Brain microvascular endothelial cell (primary cell): ENCODE measurements around the gene PAX2.

Source experiments
- DNase-seq: peaks from one replicate; pipeline ENCODE4 v3.0.0-alpha.2; 2020
- H3K27ac ChIP-seq: fragments of 250-450 bp; sonication (Bioruptor Pico); 2 replicates; pipeline ENCODE4 v1.5.1; 2020; ENCODE audit warnings: mild to moderate bottlenecking, moderate library complexity
- H3K27me3 ChIP-seq: fragments of 250-450 bp; sonication (Bioruptor Pico); replicated peaks from 2 replicates; pipeline ENCODE4 v1.5.1; 2020; ENCODE audit warnings: mild to moderate bottlenecking
- H3K36me3 ChIP-seq: fragments of 250-450 bp; sonication (Bioruptor Pico); replicated peaks from 2 replicates; pipeline ENCODE4 v1.5.1; 2020; ENCODE audit warnings: mild to moderate bottlenecking
- H3K4me3 ChIP-seq: 2 replicates; pipeline ENCODE4 v1.5.1; 2011; ENCODE audit warnings: low read depth, mild to moderate bottlenecking, control low read depth, low read length, moderate library complexity
- in situ Hi-C: cut with HindIII; loops from 2 replicates; pipeline ENCODE4 v1.10.0; 2017; ENCODE audit warnings: low sequenced_read_pairs, low pct_ligation_motif_present
- TF ChIP-seq, protein P1 (sequence below): IDR thresholded peaks from 2 replicates; pipeline ENCODE4 v1.5.1; 2011; ENCODE audit warnings: low read depth, mild to moderate bottlenecking, moderate library complexity, low read length, control low read depth, inconsistent platforms; ENCODE audit errors: missing control alignments

The PAX2 gene

GRCh38 chr10:100775871-100776270, 30.5 kb downstream of the PAX2 start:
- DNase-seq, result no peak
- H3K36me3 ChIP-seq, result no peaks in the 10 kb centered on the region
- H3K4me3 ChIP-seq, result no peak overlapping the region
- TF ChIP-seq, protein P1, sequence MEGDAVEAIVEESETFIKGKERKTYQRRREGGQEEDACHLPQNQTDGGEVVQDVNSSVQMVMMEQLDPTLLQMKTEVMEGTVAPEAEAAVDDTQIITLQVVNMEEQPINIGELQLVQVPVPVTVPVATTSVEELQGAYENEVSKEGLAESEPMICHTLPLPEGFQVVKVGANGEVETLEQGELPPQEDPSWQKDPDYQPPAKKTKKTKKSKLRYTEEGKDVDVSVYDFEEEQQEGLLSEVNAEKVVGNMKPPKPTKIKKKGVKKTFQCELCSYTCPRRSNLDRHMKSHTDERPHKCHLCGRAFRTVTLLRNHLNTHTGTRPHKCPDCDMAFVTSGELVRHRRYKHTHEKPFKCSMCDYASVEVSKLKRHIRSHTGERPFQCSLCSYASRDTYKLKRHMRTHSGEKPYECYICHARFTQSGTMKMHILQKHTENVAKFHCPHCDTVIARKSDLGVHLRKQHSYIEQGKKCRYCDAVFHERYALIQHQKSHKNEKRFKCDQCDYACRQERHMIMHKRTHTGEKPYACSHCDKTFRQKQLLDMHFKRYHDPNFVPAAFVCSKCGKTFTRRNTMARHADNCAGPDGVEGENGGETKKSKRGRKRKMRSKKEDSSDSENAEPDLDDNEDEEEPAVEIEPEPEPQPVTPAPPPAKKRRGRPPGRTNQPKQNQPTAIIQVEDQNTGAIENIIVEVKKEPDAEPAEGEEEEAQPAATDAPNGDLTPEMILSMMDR, result no peak
- in situ Hi-C loops, result no loop called here
- H3K27ac ChIP-seq, result no peak overlapping the region
- H3K27me3 ChIP-seq, result peaks cover 6% of the 10 kb centered on the region

DNA sequence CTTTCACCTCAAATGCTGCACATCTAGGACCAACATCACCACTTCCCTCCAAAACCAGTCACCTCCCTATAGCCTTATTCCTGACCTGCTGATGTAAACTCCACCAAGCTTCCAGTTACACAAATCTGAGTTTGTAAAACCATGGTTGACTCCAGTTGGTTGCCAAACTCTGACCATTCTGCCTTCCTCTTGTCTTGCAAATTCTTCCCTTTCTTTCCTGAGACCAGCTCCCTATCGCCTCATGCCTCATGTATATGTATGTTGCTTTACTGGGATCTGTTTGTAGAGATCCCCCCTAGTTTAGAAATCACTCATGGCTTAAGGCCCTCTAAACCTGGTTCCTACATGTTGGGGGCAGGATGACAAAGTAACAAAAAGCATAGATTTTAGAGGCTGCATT, 31.3 kb downstream of the PAX2 start:
- peaks cover 6% of the 10 kb centered on the region for H3K27me3 ChIP-seq
- H3K36me3 ChIP-seq, result no peaks in the 10 kb centered on the region
- in situ Hi-C loops, result no loop called here
- DNase-seq, result no peak
- no peak overlapping the region for H3K27ac ChIP-seq
- no peak overlapping the region for H3K4me3 ChIP-seq
- TF ChIP-seq, protein P1, result no peak

DNA sequence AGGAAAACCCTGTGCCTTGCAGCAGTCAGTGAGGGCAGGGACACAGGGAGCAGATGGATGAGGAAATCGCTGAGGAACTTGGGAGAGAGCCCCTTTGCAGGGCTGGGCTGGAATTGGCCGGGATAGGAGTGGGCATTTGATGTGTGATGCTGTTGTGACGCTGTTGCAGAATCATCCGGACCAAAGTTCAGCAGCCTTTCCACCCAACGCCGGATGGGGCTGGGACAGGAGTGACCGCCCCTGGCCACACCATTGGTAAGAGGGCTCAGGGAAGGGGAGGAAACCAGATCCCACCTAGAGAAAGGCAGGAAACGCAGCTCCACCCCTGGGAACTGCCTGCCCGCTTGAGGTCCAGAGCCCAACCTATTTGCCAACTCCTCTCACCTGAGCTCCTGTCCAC, 33.9 kb downstream of the PAX2 start:
- TF ChIP-seq, protein P1, result no peak
- Histone ChIP-seq H3K36me3 (no peaks in the 10 kb centered on the region), H3K4me3 (no peak overlapping the region), H3K27ac (no peak overlapping the region), H3K27me3 (peaks cover 2% of the 10 kb centered on the region)
- no peak for DNase-seq
- in situ Hi-C loops, result no loop called here

- in situ Hi-C loops, result no loop called here
- TF ChIP-seq, protein P1, result no peak
- no peak for DNase-seq
- Histone ChIP-seq H3K36me3 (no peaks in the 10 kb centered on the region), H3K27ac (no peak overlapping the region), H3K4me3 (no peak overlapping the region), H3K27me3 (peaks cover 2% of the 10 kb centered on the region)
These were observed 34.9 kb downstream of the PAX2 start for GRCh38 chr10:100780324-100780723.

GRCh38 chr10:100781145-100781665, 35.8 kb downstream of the PAX2 start:
- TF ChIP-seq, protein P1, result no peak
- no peak overlapping the region for H3K4me3 ChIP-seq
- DNase-seq, result no peak
- H3K36me3 ChIP-seq, result no peaks in the 10 kb centered on the region
- in situ Hi-C loops, result no loop called here
- H3K27ac ChIP-seq, result no peak overlapping the region
- peaks cover 2% of the 10 kb centered on the region for H3K27me3 ChIP-seq
